Measurements from ENCODE around the gene CTDNEP1.

Gene CTDNEP1

DNA sequence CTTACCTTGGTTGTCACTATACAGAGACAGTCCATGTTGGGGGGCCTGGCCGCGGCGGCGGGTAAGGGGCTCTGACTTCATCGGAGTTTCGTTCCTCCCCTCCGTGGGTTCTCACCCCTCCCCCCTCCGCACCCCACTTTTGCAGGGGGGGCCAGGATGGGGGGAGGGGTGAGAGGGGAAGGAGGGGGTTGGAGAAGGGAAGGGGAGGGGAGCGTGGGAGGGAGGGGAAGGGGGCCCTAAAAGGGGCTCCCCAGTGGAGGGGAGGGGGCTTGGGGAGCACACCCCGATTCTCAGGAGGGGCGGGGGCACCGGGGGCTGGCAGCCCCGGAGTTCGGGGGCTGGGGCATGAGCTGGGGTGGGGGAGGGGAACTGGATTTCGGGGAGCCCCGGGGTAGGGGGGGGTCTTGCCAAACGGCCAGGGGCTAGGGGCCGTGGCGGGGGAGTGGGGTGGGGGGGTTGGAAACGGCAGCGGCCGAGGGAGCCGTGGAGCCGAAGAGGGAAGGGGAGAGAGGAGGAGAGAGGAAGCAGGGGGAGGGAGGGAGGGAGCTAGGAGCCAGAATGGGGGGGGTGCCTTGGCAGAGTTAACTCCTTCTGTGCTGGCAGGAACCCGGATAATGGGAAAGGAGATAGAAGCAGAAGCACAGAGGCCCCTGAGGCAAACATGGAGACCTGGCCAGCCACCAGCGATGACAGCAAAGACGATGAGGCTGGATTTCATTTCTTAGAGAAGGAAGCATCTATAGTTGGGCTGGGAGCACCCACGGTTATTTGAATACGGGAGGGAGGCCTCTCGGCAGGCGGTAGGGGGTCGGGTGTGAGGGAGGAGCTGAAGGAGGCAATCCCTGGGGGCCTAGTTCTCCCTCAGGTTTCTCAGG, 34.2 kb downstream of the CTDNEP1 start:
- TF ChIP-seq, protein P1, sequence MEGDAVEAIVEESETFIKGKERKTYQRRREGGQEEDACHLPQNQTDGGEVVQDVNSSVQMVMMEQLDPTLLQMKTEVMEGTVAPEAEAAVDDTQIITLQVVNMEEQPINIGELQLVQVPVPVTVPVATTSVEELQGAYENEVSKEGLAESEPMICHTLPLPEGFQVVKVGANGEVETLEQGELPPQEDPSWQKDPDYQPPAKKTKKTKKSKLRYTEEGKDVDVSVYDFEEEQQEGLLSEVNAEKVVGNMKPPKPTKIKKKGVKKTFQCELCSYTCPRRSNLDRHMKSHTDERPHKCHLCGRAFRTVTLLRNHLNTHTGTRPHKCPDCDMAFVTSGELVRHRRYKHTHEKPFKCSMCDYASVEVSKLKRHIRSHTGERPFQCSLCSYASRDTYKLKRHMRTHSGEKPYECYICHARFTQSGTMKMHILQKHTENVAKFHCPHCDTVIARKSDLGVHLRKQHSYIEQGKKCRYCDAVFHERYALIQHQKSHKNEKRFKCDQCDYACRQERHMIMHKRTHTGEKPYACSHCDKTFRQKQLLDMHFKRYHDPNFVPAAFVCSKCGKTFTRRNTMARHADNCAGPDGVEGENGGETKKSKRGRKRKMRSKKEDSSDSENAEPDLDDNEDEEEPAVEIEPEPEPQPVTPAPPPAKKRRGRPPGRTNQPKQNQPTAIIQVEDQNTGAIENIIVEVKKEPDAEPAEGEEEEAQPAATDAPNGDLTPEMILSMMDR (IDR thresholded peaks at IDR 0.05; ENCODE audit: control insufficient read depth, extremely low read depth, insufficient read depth), result no peak
- no peak for DNase-seq (ENCODE audit: low read depth)
- H3K4me3 ChIP-seq (ENCODE audit: low read depth, low read length), result peak overlapping the region; percentile 43

DNA sequence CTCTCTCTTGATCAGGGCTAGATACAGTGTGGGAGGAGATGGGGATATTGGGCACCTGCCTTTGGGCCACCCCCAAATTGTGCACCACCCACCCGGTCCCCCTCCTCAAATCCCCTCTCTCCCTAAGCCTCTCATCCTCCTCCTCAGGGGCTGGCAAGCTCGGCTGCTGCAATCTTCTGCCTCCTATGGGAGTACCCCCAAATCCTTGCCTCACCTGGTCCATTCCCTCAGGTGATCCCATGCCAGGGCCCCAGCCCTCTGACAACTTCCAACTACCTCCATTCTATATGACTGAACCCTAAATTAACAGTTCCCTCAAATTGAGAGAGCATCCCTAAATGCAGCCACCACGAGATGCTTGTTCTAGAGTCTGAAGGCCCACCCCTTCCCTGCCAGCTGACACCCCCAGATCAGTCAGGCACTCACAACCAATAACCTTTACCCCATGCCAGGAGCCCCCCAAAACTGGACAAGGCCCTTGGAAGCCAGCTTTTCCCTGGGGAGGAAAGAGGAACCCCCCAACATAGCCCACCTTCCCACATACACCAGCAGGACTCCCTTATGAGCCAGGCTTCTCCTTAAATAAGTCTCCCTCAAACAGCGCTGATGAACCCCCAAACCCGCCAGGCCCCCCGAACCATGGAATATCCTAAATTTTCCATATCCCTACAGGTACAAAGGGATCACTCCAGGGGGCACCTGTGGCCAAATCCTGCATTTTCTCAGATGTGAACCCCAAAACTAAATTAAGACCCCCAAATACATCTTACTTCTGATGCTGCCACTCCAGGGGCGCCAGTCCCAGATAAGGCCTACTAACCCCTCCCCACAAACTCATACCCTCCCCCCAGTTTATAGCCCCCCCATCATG, 35.1 kb downstream of the CTDNEP1 start:
- TF ChIP-seq, protein P1 (IDR thresholded peaks at IDR 0.05; ENCODE audit: control insufficient read depth, extremely low read depth, insufficient read depth), result no peak
- DNase-seq (ENCODE audit: low read depth), result no peak
- H3K4me3 ChIP-seq (ENCODE audit: low read depth, low read length), result peak overlapping the region; percentile 43

DNA sequence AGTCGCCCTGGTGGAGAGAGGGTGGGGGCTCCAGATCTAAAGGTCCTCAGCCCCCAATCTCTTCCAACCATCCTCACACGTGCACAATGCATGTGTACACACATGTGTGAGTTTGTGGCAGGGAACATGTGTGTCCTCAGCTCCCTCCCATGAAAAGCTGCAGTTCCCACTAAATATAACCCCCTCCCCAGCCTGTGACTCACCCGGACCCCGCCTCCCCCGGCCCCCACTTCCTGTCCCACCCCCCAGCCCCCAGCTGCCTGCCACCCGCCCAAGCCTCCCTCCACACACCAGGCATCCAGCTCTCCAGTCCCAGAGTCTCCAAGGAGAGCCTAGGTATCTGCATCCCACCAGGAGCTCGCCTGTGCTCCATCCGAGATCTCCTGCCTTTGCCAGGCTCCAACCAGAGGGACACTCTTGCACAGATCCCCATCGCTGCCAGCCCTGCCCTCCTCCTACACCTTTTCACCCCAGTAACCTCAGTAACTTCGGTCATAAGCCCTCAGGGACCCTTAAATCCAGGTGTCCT, 35.8 kb downstream of the CTDNEP1 start:
- no peak for DNase-seq (ENCODE audit: low read depth)
- no peak overlapping the region for H3K4me3 ChIP-seq (ENCODE audit: low read depth, low read length)
- TF ChIP-seq, protein P1 (IDR thresholded peaks at IDR 0.05; ENCODE audit: control insufficient read depth, extremely low read depth, insufficient read depth), result no peak

DNA sequence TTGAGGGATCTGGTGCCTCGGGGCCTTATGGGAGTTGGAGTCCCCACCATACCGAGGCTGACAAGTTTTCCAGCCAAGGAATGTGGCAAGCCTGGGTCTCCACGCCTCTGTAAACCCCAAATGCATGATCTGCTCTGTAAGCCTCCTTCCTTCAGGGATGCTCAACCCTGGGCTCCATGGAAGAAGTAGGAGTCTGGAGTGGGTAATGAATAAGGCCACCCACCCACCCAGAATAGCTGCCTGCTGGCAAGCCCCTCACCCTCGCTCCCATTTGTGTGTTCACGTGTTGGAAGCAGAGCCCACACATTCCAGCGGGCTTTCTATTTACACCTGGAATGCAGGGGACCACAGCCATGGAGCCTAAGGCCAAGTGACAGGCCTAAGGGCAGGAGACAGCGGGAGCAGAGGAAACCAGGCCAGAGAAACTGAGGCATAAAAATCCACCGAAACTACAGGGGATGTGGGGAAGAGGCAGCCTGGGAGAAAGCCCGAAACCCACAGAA, 36.3 kb downstream of the CTDNEP1 start:
- no peak overlapping the region; the same call in 1 of the 2 replicates for H3K4me3 ChIP-seq (ENCODE audit: low read depth, low read length)
- no peak for DNase-seq (ENCODE audit: low read depth)
- TF ChIP-seq, protein P1 (IDR thresholded peaks at IDR 0.05; ENCODE audit: control insufficient read depth, extremely low read depth, insufficient read depth), result no peak

DNA sequence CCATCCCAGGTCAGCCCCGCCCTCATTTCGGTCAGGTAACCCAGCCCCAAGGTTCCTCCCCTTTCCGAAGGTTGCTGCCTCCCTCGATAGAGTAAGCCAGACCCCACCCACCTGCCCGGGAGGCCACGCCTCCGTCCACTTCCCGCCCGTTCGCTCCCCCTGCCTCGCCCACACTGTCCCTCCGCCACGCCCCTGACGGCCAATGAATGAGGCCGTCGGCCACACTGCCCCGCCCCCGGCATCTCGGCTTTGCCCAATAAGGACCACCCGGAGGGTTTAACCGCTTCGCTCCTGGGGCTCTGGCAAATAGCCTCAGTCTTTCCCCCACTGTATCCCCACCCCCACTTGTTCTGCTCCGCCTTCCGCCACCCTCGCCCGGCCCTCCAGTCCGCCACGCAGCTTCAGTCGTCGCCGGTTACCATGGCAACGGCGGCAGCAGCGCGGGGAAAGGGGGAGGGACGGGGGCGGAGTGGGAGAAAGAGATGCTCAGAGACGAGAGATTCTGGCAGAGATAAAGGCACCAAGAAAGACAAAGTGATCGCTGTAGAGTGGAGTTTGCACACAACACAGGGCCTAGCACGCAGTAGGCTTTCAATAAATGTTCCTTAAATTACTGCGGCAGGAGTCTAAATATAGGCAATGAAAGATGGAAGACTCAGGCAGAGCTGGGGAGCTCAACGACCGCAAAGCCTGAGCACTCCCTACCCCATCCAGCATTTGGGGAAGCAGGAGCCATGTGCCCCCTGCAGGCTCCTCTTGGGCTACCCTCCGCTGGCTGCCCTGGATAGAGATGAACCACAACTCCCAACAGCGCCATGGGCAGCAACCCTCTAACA, 37.0 kb downstream of the CTDNEP1 start:
- H3K4me3 ChIP-seq (ENCODE audit: low read depth, low read length), result peak overlapping the region; percentile 45
- TF ChIP-seq, protein P1 (IDR thresholded peaks at IDR 0.05; ENCODE audit: control insufficient read depth, extremely low read depth, insufficient read depth), result peak; percentile 44
- peak; percentile 81 for DNase-seq (ENCODE audit: low read depth)

DNA sequence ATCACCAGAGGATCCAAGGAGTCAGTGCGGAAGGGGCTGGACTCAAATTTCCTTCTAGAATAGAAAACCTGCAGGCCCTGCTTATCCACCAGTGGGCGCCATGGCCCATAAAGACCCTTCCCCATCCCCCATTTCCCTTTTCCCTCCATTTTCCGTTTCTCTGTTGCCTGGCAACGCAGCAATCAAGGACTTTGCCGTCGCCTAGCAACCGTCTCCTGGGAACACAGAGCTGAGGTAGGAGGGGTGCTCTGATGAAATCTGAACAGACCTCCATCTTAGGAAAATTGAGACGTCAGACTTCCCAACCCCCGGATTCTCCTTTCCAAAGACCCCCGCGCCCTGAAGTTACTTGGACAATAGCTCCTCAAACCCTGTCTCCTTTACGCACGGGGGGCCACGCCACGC, 37.6 kb downstream of the CTDNEP1 start:
- H3K4me3 ChIP-seq (ENCODE audit: low read depth, low read length), result no peak overlapping the region
- TF ChIP-seq, protein P1 (IDR thresholded peaks at IDR 0.05; ENCODE audit: control insufficient read depth, extremely low read depth, insufficient read depth), result 0 out of 2 replicates have a peak, but pooled peaks have one; percentile 3
- peak; percentile 63 for DNase-seq (ENCODE audit: low read depth)

All from LNCaP clone FGC (cell line).